ENCODE data around the gene SSNA1. TPM values are rescaled to one million over a fixed set of nuclear protein-coding genes. Genes with fewer than 3 reads are reported as not detected.
"Not testable (repeated sequence)": the region's sequence is repeated elsewhere in the genome, so short reads cannot be mapped to it uniquely, and the experiment has no call there.

SSNA1 gene
- total RNA-seq, 1 donor from 2014 or later: 40.9 TPM

DNA sequence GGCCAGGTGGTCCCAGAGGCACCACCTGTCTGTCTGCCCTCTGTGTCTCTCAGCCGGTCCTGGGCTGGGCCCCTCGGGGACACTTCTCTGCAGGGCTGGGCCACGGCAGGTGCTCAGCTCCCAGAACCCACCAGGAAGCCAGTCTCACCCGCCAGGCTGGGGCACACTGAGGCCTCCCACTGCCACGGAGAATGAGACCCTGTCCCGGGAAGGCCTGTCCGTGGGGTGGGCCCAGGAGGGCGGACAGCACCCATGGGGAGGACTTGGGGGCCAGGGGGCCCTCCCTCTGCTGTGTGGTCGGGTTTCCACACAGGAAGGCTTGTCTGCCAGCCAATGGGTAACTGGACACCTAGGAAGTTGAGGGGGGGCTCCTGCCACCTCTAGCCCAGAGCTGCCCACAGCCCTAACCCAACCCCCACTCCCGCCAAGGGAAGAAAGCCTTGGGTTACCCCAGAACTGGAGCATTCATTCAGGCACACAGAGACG lies 48.5 kb downstream of the SSNA1 start:
- Mint-ChIP-seq H3K36me3 (no peaks in the 10 kb centered on the region), H3K4me1 (peaks cover 17% of the 10 kb centered on the region), H3K9me3 (no peaks in the 10 kb centered on the region), H3K4me3 (peak overlapping the region; percentile 8), H3K27me3 (ENCODE audit: low read depth) (no peaks in the 10 kb centered on the region), H3K27ac (no peak overlapping the region)
- DNase-seq (ENCODE audit: low spot score in 2 of 2, unreplicated experiment in 2 of 2): no peak
- TF ChIP-seq, protein P1, sequence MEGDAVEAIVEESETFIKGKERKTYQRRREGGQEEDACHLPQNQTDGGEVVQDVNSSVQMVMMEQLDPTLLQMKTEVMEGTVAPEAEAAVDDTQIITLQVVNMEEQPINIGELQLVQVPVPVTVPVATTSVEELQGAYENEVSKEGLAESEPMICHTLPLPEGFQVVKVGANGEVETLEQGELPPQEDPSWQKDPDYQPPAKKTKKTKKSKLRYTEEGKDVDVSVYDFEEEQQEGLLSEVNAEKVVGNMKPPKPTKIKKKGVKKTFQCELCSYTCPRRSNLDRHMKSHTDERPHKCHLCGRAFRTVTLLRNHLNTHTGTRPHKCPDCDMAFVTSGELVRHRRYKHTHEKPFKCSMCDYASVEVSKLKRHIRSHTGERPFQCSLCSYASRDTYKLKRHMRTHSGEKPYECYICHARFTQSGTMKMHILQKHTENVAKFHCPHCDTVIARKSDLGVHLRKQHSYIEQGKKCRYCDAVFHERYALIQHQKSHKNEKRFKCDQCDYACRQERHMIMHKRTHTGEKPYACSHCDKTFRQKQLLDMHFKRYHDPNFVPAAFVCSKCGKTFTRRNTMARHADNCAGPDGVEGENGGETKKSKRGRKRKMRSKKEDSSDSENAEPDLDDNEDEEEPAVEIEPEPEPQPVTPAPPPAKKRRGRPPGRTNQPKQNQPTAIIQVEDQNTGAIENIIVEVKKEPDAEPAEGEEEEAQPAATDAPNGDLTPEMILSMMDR (IDR thresholded peaks at IDR 0.05; ENCODE audit: unreplicated experiment): no peak

DNA sequence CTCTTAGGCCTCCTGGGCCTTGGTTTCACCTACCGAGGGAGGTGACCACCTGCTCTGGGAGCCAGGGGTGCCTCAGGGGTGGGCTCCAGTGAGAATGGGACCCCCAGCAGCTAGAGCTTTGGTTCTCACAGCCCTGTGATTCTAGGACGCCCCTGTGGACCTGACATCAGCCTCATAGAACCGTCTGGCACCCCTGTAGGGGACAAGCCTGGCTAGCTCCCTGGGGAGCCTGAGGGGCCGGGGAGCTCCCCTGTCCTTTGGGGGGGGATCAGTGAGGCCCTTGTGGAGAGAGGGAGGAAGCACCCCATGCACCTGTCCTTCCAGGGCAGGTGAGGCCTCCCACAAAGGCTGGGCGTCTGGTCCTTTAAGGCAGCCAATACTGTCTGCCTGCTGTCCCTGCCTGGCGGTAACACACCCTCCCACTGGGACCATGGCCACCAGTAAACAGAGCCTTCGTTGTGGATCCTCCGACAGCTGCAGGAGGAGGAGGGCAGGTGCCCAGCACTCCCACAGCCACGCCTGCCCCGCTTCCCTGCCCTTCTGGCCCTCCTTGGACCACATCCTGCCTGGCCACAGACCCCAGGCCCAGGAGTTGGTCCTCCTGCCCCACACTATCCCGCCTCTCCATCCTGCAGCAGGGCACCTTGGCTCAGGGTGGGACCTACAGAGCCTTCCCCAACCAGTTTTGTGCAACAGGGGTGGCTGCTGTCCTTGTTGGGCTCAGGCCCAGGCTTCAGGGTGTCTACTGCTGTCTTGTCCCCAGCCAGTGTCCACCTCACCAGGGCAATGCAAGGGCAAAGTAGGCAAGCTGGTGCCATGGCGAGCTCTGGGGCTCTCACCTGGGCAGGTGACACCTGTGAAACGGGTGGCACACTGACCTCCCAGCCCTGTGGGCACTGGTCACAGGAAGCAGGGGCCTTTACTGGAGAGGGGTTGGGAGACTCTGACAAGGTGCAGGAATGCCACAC lies 49.6 kb downstream of the SSNA1 start:
- no peak overlapping the region for H3K4me3 Mint-ChIP-seq

DNA sequence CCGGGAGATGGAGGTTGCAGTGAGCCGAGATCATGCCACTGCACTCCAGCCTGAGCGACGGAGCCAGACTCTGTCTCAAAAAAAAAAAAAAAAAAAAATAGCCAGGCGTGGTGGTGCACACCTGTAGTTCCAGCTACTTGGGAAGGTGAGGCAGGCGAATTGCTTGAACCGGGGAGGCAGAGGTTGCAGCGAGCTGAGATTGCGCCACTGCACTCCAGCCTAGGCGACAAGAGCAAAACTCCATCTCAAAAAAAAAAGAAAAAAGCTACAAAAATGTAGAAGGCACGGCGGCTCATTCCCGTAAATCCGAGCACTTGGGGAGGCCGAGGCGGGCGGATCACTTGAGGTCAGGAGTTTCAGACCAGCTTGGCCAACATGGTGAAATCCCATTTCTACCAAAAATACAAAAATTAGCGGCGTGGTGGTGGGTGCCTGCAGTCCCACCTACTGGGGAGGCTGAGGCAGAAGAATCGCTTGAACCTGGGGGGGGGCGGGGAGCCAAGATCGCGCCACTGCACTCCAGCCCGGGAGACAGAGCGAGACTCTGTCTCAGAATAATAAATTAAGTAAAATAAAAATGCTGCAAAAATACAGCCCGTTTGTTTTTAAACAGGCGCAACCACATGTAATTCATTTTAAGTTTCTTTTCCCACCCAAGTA lies 51.2 kb downstream of the SSNA1 start:
- not testable (repeated sequence) for DNase-seq (ENCODE audit: low spot score in 2 of 2, unreplicated experiment in 2 of 2); H3K27me3 Mint-ChIP-seq (ENCODE audit: low read depth); H3K9me3 Mint-ChIP-seq
- peak overlapping the region; percentile 84 for H3K27ac Mint-ChIP-seq
- H3K4me3 Mint-ChIP-seq: peak overlapping the region; percentile 65
- peaks cover 27% of the 10 kb centered on the region for H3K4me1 Mint-ChIP-seq
- peaks cover 12% of the 10 kb centered on the region for H3K36me3 Mint-ChIP-seq

More for the DNA sequence above, 49.6 kb downstream of the SSNA1 start:
- peaks cover 8% of the 10 kb centered on the region for H3K36me3 Mint-ChIP-seq
- H3K9me3 Mint-ChIP-seq: no peaks in the 10 kb centered on the region
- TF ChIP-seq, protein P1 (IDR thresholded peaks at IDR 0.05; ENCODE audit: unreplicated experiment): no peak
- no peak for DNase-seq (ENCODE audit: low spot score in 2 of 2, unreplicated experiment in 2 of 2)
- no peak overlapping the region for H3K27ac Mint-ChIP-seq
- peaks cover 27% of the 10 kb centered on the region for H3K4me1 Mint-ChIP-seq
- no peaks in the 10 kb centered on the region for H3K27me3 Mint-ChIP-seq (ENCODE audit: low read depth)

Small RNAs within 50 kb of the gene (microRNA-seq; reads per million reads assigned to microRNA genes)
- not detected for gene MIR3621

Other genes with a start within 250 kb of the SSNA1 start
- gene FBXW5, start 243.9 kb upstream of the SSNA1 start, total RNA-seq: 58.9 to 62.3 TPM (median 59.8 TPM) in 3 replicates
- gene C8G, start 243.4 kb upstream of the SSNA1 start, total RNA-seq: 1.5 to 2.5 TPM (median 1.5 TPM) in 3 replicates
- gene LCN12, start 236.4 kb upstream of the SSNA1 start, total RNA-seq: 13.3 to 15.9 TPM (median 13.8 TPM) in 3 replicates
- 52.6 to 58.0 TPM (median 53.5 TPM) in 3 replicates for gene PTGDS, start 211.2 kb upstream of the SSNA1 start, total RNA-seq
- 4.7 to 5.7 TPM (median 5.5 TPM) in 3 replicates for gene LCNL1, start 205.7 kb upstream of the SSNA1 start, total RNA-seq
- 51.1 to 58.3 TPM (median 53.1 TPM) in 3 replicates for gene PAXX, start 196.3 kb upstream of the SSNA1 start, total RNA-seq
- 1.5 to 2.9 TPM (median 1.7 TPM) in 3 replicates for gene CLIC3, start 192.1 kb upstream of the SSNA1 start, total RNA-seq
- 57.7 to 59.3 TPM (median 58.7 TPM) in 3 replicates for gene ABCA2, start 160.4 kb upstream of the SSNA1 start, total RNA-seq
- 0.09 to 0.13 TPM in 2 of 3 replicates, not detected in the other for gene FUT7, start 156.6 kb upstream of the SSNA1 start, total RNA-seq
- 75.8 to 84.0 TPM (median 77.9 TPM) in 3 replicates for gene NPDC1, start 142.5 kb upstream of the SSNA1 start, total RNA-seq
- 4.8 to 6.3 TPM (median 5.2 TPM) in 3 replicates for gene ENTPD2, start 134.6 kb upstream of the SSNA1 start, total RNA-seq
- gene SAPCD2, start 118.1 kb upstream of the SSNA1 start, total RNA-seq: 5.7 to 6.2 TPM (median 5.9 TPM) in 3 replicates
- 4.6 to 5.7 TPM (median 5.5 TPM) in 3 replicates for gene UAP1L1, start 111.2 kb upstream of the SSNA1 start, total RNA-seq
- 61.1 to 65.1 TPM (median 61.2 TPM) in 3 replicates for gene MAN1B1, start 101.7 kb upstream of the SSNA1 start, total RNA-seq
- gene DPP7, start 73.9 kb upstream of the SSNA1 start, total RNA-seq: 149 to 159 TPM (median 157 TPM) in 3 replicates
- 0.58 to 0.99 TPM (median 0.64 TPM) in 3 replicates for gene GRIN1, start 49.5 kb upstream of the SSNA1 start, total RNA-seq
- not detected in 3 replicates for gene LRRC26, start 18.6 kb upstream of the SSNA1 start, total RNA-seq
- not detected in 3 replicates for gene TMEM210, start 16.6 kb upstream of the SSNA1 start, total RNA-seq
- 86.1 to 89.3 TPM (median 87.1 TPM) in 3 replicates for gene ANAPC2, start 116 bp upstream of the SSNA1 start, total RNA-seq
- gene TPRN, start 12.1 kb downstream of the SSNA1 start, total RNA-seq: 16.7 to 18.5 TPM (median 17.6 TPM) in 3 replicates
- 32.7 to 35.5 TPM (median 33.0 TPM) in 3 replicates for gene TMEM203, start 17.0 kb downstream of the SSNA1 start, total RNA-seq
- 22.4 to 24.3 TPM (median 23.5 TPM) in 3 replicates for gene NDOR1, start 17.0 kb downstream of the SSNA1 start, total RNA-seq
- 13.6 to 16.0 TPM (median 13.9 TPM) in 3 replicates for gene RNF208, start 33.6 kb downstream of the SSNA1 start, total RNA-seq
- 1.5 to 1.9 TPM (median 1.7 TPM) in 3 replicates for gene CYSRT1, start 36.5 kb downstream of the SSNA1 start, total RNA-seq
- 0.16 to 0.41 TPM (median 0.29 TPM) in 3 replicates for gene RNF224, start 38.8 kb downstream of the SSNA1 start, total RNA-seq
- 0.23 to 0.27 TPM in 2 of 3 replicates, not detected in the other for gene SLC34A3, start 42.2 kb downstream of the SSNA1 start, total RNA-seq
- gene TUBB4B, start 52.6 kb downstream of the SSNA1 start, total RNA-seq: 146 to 152 TPM (median 148 TPM) in 3 replicates
- 0.18 to 0.29 TPM in 2 of 3 replicates, not detected in the other for gene STPG3, start 62.6 kb downstream of the SSNA1 start, total RNA-seq
- gene NELFB, start 66.7 kb downstream of the SSNA1 start, total RNA-seq: 51.6 to 54.8 TPM (median 53.3 TPM) in 3 replicates
- 5.7 to 6.5 TPM (median 6.5 TPM) in 3 replicates for gene TOR4A, start 89.0 kb downstream of the SSNA1 start, total RNA-seq
- 7.4 to 9.6 TPM (median 9.2 TPM) in 3 replicates for gene NRARP, start 113.6 kb downstream of the SSNA1 start, total RNA-seq
- 37.2 to 38.2 TPM (median 37.3 TPM) in 3 replicates for gene EXD3, start 234.5 kb downstream of the SSNA1 start, total RNA-seq
- gene NOXA1, start 234.7 kb downstream of the SSNA1 start, total RNA-seq: 19.9 to 22.1 TPM (median 21.4 TPM) in 3 replicates

All from mesothelial cell of epicardium (in vitro differentiated cells).